DND-41 (cell line): ENCODE results near the gene NAGLU.

Source experiments
- EZH2 ChIP-seq: IDR thresholded peaks from 3 replicates; pipeline ENCODE4 v1.6.1; 2012; ENCODE audit warnings: borderline replicate concordance, low read depth, mild to moderate bottlenecking, moderate library complexity, low read length, inconsistent platforms; ENCODE audit not compliant: severe bottlenecking
- TF ChIP-seq, protein P1 (sequence below): IDR thresholded peaks from 2 replicates; pipeline ENCODE4 v1.5.1; 2012; ENCODE audit warnings: borderline replicate concordance, low read length, moderate library complexity, mild to moderate bottlenecking; ENCODE audit not compliant: poor library complexity, severe bottlenecking; ENCODE audit errors: extremely low read depth

DNA sequence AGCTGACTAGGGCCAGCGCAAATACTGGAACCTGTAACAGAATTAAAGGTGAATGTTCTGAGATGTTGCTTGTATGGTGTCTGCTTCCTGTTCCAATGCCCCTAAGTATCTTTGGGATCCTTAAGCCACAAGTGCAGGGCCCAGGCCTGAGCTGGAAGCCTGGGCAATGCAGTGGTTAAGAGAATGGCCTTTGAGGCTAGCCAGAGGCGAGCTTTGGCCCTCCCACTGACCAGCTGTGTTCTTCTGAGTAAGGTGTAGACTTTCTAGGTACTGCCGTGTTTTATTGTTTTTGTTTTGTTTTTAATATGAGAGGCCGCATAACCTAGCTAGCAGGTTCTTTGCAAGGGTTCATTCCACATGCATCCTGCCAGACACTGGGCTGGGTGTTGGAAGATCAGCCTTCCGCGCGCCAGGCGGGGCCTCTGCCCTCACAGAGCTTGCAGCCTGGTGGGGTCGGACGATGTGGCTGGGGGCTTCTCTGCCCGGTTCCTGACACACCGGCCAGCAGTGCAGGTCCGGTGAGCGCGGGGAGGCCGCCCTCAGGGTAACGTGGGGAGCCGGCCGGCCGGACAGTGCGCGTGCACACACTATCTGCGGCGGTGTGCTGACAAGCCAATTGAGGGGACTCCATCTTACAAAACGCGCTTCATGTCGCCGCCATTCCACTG lies 30.3 kb downstream of the NAGLU start:
- TF ChIP-seq, protein P1, sequence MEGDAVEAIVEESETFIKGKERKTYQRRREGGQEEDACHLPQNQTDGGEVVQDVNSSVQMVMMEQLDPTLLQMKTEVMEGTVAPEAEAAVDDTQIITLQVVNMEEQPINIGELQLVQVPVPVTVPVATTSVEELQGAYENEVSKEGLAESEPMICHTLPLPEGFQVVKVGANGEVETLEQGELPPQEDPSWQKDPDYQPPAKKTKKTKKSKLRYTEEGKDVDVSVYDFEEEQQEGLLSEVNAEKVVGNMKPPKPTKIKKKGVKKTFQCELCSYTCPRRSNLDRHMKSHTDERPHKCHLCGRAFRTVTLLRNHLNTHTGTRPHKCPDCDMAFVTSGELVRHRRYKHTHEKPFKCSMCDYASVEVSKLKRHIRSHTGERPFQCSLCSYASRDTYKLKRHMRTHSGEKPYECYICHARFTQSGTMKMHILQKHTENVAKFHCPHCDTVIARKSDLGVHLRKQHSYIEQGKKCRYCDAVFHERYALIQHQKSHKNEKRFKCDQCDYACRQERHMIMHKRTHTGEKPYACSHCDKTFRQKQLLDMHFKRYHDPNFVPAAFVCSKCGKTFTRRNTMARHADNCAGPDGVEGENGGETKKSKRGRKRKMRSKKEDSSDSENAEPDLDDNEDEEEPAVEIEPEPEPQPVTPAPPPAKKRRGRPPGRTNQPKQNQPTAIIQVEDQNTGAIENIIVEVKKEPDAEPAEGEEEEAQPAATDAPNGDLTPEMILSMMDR = no peak
- TF ChIP-seq EZH2 = no peak
